Suprapubic skin (tissue), 4 donors: ENCODE data around the gene SRSF8.
"Not testable (repeated sequence)": the region's sequence is repeated elsewhere in the genome, so short reads cannot be mapped to it uniquely, and the experiment has no call there.

Experiments used
- EP300 ChIP-seq: sonication (generic); formaldehyde crosslinking; IDR thresholded peaks from one replicate; pipeline ENCODE4 v1.6.1; 2017; ENCODE audit warnings: antibody characterized with exemption
- POLR2A ChIP-seq, 2 donors: fragments of 450-650 bp; IDR thresholded peaks; one replicate each; pipeline ENCODE4 v1.6.1; 2017; ENCODE audit warnings: antibody characterized with exemption in 2 of 2, mild to moderate bottlenecking in 2 of 2, moderate library complexity in 2 of 2
- POLR2AphosphoS5 ChIP-seq, 3 donors: sonication (generic); formaldehyde crosslinking; IDR thresholded peaks; one replicate each; pipeline ENCODE4 v1.6.1; 2017; ENCODE audit warnings: antibody characterized with exemption in 3 of 3
- TF ChIP-seq, protein P1 (sequence below), 2 donors: fragments of 200-600 bp in 1 of 2; fragments of 450-650 bp in 1 of 2; sonication (generic) in 1 of 2; IDR thresholded peaks; one replicate each; pipeline ENCODE4 v1.5.1; 2016 to 2019; ENCODE audit warnings: antibody characterized with exemption in 2 of 2, mild to moderate bottlenecking in 1 of 2, moderate library complexity in 1 of 2

- TF ChIP-seq, protein P1, sequence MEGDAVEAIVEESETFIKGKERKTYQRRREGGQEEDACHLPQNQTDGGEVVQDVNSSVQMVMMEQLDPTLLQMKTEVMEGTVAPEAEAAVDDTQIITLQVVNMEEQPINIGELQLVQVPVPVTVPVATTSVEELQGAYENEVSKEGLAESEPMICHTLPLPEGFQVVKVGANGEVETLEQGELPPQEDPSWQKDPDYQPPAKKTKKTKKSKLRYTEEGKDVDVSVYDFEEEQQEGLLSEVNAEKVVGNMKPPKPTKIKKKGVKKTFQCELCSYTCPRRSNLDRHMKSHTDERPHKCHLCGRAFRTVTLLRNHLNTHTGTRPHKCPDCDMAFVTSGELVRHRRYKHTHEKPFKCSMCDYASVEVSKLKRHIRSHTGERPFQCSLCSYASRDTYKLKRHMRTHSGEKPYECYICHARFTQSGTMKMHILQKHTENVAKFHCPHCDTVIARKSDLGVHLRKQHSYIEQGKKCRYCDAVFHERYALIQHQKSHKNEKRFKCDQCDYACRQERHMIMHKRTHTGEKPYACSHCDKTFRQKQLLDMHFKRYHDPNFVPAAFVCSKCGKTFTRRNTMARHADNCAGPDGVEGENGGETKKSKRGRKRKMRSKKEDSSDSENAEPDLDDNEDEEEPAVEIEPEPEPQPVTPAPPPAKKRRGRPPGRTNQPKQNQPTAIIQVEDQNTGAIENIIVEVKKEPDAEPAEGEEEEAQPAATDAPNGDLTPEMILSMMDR (IDR thresholded peaks at IDR 0.05), result not testable (repeated sequence)
- TF ChIP-seq POLR2A (IDR thresholded peaks at IDR 0.05); EP300; POLR2AphosphoS5 (IDR thresholded peaks at IDR 0.05): not testable (repeated sequence)
Measured at GRCh38 chr11:95025594-95025993, 41.1 kb upstream of the SRSF8 start.
